HEK293 (cell line): Measurements from ENCODE around the gene MMUT.

Experiments used
- KLF16 ChIP-seq: fragments of 450-650 bp; formaldehyde crosslinking; IDR thresholded peaks from 2 replicates; pipeline ENCODE4 v1.5.1; 2017; ENCODE audit warnings: missing biosample characterization, missing genetic modification characterization
- SP2 ChIP-seq: fragments of 450-650 bp; formaldehyde crosslinking; IDR thresholded peaks from 2 replicates; pipeline ENCODE4 v1.5.1; 2016; ENCODE audit warnings: missing biosample characterization, missing genetic modification characterization
- SP7 ChIP-seq: fragments of 450-650 bp; formaldehyde crosslinking; IDR thresholded peaks from 2 replicates; pipeline ENCODE4 v1.5.1; 2016; ENCODE audit warnings: missing biosample characterization, missing genetic modification characterization
- YY1 ChIP-seq: fragments of 450-650 bp; formaldehyde crosslinking; IDR thresholded peaks from 2 replicates; pipeline ENCODE4 v1.5.1; 2018; ENCODE audit warnings: missing biosample characterization, missing genetic modification characterization
- ZBTB1 ChIP-seq: fragments of 450-650 bp; formaldehyde crosslinking; IDR thresholded peaks from 2 replicates; pipeline ENCODE4 v1.5.1; 2016; ENCODE audit warnings: missing biosample characterization, missing genetic modification characterization
- ZNF558 ChIP-seq: fragments of 450-650 bp; formaldehyde crosslinking; IDR thresholded peaks from 2 replicates; pipeline ENCODE4 v1.5.1; 2016; ENCODE audit warnings: missing biosample characterization, missing genetic modification characterization
- ZNF654 ChIP-seq: fragments of 450-650 bp; formaldehyde crosslinking; IDR thresholded peaks from 2 replicates; pipeline ENCODE4 v1.5.1; 2016; ENCODE audit warnings: low read depth, missing biosample characterization, missing genetic modification characterization
- ZNF747 ChIP-seq: fragments of 450-650 bp; formaldehyde crosslinking; IDR thresholded peaks from 2 replicates; pipeline ENCODE4 v1.5.1; 2016; ENCODE audit warnings: missing biosample characterization, missing genetic modification characterization
- TF ChIP-seq, protein P1 (sequence below): fragments of 450-650 bp; formaldehyde crosslinking; IDR thresholded peaks from 2 replicates; pipeline ENCODE4 v1.5.1; 2016; ENCODE audit warnings: missing biosample characterization, missing genetic modification characterization
- TF ChIP-seq, protein P2 (sequence below): fragments of 450-650 bp; formaldehyde crosslinking; IDR thresholded peaks from 2 replicates; pipeline ENCODE4 v1.5.1; 2016; ENCODE audit warnings: missing biosample characterization, missing genetic modification characterization
- TF ChIP-seq, protein P3 (sequence below): fragments of 450-650 bp; formaldehyde crosslinking; IDR thresholded peaks from 2 replicates; pipeline ENCODE4 v1.5.1; 2016; ENCODE audit warnings: missing biosample characterization, missing genetic modification characterization, borderline replicate concordance
- TF ChIP-seq, protein P4 (sequence below): fragments of 450-650 bp; formaldehyde crosslinking; IDR thresholded peaks from 2 replicates; pipeline ENCODE4 v1.5.1; 2017; ENCODE audit warnings: missing biosample characterization, missing genetic modification characterization
- TF ChIP-seq, protein P5 (sequence below): fragments of 450-650 bp; formaldehyde crosslinking; IDR thresholded peaks from 2 replicates; pipeline ENCODE4 v1.5.1; 2016; ENCODE audit warnings: missing biosample characterization, missing genetic modification characterization

DNA sequence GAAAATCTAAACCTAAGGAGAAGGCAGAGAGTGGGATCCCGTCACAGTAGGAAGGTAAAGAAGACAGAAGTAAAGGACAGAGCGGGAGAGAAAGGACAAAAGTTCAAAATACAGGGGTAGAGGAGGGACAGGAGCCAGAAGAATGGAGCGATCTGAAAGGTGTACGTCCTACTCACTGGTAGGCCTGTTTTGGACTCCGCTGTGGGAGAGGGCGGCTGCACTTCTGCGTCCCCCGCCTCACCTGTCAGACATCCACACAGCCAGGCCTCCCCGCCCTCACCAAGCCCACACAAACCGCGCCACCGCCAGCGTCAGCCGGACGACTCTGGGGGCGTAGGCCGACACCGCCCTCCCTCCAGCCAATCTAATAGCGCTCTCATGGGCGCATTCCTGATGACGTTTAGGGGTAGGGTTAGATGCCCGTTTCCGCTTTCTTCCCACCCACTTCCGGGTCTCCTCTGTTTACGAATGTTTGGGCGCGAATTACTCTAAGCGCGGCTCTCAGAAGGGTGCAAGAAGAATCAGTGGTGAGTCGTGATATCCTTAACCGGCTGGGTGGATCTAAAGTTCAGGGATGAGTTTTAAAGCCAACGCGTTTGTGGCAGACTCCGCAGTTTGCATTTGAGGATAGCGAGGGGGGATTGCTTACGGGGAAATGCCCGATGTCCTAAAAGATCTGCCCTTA, at the start of gene MMUT, which contains the start of gene CENPQ:
- no peak for TF ChIP-seq ZBTB1 (tag by site-specific recombination)
- TF ChIP-seq YY1 = peak; percentile 47; the same call in 1 of the 2 replicates
- TF ChIP-seq ZNF558 (tag by site-specific recombination) = no peak
- TF ChIP-seq, protein P1, sequence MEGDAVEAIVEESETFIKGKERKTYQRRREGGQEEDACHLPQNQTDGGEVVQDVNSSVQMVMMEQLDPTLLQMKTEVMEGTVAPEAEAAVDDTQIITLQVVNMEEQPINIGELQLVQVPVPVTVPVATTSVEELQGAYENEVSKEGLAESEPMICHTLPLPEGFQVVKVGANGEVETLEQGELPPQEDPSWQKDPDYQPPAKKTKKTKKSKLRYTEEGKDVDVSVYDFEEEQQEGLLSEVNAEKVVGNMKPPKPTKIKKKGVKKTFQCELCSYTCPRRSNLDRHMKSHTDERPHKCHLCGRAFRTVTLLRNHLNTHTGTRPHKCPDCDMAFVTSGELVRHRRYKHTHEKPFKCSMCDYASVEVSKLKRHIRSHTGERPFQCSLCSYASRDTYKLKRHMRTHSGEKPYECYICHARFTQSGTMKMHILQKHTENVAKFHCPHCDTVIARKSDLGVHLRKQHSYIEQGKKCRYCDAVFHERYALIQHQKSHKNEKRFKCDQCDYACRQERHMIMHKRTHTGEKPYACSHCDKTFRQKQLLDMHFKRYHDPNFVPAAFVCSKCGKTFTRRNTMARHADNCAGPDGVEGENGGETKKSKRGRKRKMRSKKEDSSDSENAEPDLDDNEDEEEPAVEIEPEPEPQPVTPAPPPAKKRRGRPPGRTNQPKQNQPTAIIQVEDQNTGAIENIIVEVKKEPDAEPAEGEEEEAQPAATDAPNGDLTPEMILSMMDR (tag by site-specific recombination) = no peak
- TF ChIP-seq ZNF747 (tag by site-specific recombination) = no peak
- TF ChIP-seq, protein P2, sequence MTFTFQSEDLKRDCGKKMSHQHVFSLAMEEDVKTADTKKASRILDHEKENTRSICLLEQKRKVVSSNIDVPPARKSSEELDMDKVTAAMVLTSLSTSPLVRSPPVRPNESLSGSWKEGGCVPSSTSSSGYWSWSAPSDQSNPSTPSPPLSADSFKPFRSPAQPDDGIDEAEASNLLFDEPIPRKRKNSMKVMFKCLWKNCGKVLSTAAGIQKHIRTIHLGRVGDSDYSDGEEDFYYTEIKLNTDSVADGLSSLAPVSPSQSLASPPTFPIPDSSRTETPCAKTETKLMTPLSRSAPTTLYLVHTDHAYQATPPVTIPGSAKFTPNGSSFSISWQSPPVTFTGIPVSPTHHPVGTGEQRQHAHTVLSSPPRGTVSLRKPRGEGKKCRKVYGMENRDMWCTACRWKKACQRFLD = no peak
- TF ChIP-seq, protein P3, sequence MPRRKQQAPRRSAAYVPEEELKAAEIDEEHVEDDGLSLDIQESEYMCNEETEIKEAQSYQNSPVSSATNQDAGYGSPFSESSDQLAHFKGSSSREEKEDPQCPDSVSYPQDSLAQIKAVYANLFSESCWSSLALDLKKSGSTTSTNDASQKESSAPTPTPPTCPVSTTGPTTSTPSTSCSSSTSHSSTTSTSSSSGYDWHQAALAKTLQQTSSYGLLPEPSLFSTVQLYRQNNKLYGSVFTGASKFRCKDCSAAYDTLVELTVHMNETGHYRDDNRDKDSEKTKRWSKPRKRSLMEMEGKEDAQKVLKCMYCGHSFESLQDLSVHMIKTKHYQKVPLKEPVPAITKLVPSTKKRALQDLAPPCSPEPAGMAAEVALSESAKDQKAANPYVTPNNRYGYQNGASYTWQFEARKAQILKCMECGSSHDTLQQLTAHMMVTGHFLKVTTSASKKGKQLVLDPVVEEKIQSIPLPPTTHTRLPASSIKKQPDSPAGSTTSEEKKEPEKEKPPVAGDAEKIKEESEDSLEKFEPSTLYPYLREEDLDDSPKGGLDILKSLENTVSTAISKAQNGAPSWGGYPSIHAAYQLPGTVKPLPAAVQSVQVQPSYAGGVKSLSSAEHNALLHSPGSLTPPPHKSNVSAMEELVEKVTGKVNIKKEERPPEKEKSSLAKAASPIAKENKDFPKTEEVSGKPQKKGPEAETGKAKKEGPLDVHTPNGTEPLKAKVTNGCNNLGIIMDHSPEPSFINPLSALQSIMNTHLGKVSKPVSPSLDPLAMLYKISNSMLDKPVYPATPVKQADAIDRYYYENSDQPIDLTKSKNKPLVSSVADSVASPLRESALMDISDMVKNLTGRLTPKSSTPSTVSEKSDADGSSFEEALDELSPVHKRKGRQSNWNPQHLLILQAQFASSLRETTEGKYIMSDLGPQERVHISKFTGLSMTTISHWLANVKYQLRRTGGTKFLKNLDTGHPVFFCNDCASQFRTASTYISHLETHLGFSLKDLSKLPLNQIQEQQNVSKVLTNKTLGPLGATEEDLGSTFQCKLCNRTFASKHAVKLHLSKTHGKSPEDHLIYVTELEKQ (tag by site-specific recombination) = no peak
- TF ChIP-seq ZNF654 (tag by site-specific recombination) = no peak
- TF ChIP-seq KLF16 (tag by site-specific recombination) = peak; percentile 96
- TF ChIP-seq, protein P4, sequence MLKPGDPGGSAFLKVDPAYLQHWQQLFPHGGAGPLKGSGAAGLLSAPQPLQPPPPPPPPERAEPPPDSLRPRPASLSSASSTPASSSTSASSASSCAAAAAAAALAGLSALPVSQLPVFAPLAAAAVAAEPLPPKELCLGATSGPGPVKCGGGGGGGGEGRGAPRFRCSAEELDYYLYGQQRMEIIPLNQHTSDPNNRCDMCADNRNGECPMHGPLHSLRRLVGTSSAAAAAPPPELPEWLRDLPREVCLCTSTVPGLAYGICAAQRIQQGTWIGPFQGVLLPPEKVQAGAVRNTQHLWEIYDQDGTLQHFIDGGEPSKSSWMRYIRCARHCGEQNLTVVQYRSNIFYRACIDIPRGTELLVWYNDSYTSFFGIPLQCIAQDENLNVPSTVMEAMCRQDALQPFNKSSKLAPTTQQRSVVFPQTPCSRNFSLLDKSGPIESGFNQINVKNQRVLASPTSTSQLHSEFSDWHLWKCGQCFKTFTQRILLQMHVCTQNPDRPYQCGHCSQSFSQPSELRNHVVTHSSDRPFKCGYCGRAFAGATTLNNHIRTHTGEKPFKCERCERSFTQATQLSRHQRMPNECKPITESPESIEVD = no peak
- TF ChIP-seq, protein P5, sequence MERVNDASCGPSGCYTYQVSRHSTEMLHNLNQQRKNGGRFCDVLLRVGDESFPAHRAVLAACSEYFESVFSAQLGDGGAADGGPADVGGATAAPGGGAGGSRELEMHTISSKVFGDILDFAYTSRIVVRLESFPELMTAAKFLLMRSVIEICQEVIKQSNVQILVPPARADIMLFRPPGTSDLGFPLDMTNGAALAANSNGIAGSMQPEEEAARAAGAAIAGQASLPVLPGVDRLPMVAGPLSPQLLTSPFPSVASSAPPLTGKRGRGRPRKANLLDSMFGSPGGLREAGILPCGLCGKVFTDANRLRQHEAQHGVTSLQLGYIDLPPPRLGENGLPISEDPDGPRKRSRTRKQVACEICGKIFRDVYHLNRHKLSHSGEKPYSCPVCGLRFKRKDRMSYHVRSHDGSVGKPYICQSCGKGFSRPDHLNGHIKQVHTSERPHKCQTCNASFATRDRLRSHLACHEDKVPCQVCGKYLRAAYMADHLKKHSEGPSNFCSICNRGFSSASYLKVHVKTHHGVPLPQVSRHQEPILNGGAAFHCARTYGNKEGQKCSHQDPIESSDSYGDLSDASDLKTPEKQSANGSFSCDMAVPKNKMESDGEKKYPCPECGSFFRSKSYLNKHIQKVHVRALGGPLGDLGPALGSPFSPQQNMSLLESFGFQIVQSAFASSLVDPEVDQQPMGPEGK = peak; percentile 94
- TF ChIP-seq SP7 (tag by site-specific recombination) = peak; percentile 66; the same call in 1 of the 2 replicates
- peak; percentile 99 for TF ChIP-seq SP2 (tag by site-specific recombination)
